ENCODE results near the gene CNOT11. TPM values are rescaled to one million over a fixed set of nuclear protein-coding genes. Genes with fewer than 3 reads are reported as not detected.
A peak's percentile ranks its signal among the peaks of the same experiment; 100 is the strongest.

The CNOT11 gene
- total RNA-seq, 1 experiment from 2014 or later: 51.7 TPM

DNA sequence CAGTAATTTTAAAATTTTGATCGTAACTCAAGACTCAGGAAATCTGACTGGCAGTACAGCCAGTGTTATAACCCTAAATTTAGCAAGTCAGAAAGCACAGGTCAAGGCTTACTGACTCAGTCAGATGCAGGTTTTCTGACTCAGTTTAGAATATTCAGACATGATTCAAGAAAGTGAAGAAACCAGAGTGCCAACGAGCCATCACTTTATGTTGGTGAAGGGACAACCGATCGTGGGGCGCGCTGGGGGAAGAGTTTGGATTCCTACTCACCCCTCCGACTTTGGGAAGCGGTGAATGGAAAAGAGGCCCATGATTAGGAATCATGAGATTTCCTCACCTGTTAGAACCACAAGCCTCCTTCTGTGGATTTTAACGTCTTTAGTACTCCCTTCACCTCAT is 54.8 kb downstream of the CNOT11 start:
- H3K36me3 ChIP-seq (ENCODE audit: insufficient read depth, low read length, poor library complexity, severe bottlenecking): peaks cover 3% of the 10 kb centered on the region
- no TSS peak for BruUV-seq (replicated peaks)
- no peak for DNase-seq (ENCODE audit: low spot score)
- H3K4me3 ChIP-seq (ENCODE audit: low read depth, low read length, poor library complexity, severe bottlenecking): peak overlapping the region; percentile 87
- peaks cover 17% of the 10 kb centered on the region for H3K4me1 ChIP-seq (ENCODE audit: insufficient read depth, low read length, poor library complexity, severe bottlenecking)
- ChIA-PET CTCF (no interaction called here), POLR2A (ENCODE audit: low non-redundant PET) (no interaction called here)
- TF ChIP-seq EZH2 (IDR thresholded peaks at IDR 0.05; ENCODE audit: borderline replicate concordance, low read depth, low read length, poor library complexity, severe bottlenecking) (no peak), CTCF (conservative IDR thresholded peaks at IDR 0.05; ENCODE audit: low read depth, low read length) (no peak)
- H3K27ac ChIP-seq (ENCODE audit: low read depth, low read length, poor library complexity, severe bottlenecking): peak overlapping the region; percentile 89
- H3K9me3 ChIP-seq (ENCODE audit: low read depth, low read length, poor library complexity, severe bottlenecking): no peaks in the 10 kb centered on the region
- intact Hi-C loops (cut with micrococcal nuclease; ENCODE audit: unreplicated experiment): no loop called here
- no peaks in the 10 kb centered on the region for H3K27me3 ChIP-seq (replicated peaks; ENCODE audit: insufficient read depth, low read depth, low read length, poor library complexity)

GRCh38 chr2:101307950-101308431 is 55.3 kb downstream of the CNOT11 start:
- TF ChIP-seq CTCF (conservative IDR thresholded peaks at IDR 0.05; ENCODE audit: low read depth, low read length): no peak
- TF ChIP-seq EZH2 (IDR thresholded peaks at IDR 0.05; ENCODE audit: borderline replicate concordance, low read depth, low read length, poor library complexity, severe bottlenecking): no peak
- Histone ChIP-seq H3K9me3 (ENCODE audit: low read depth, low read length, poor library complexity, severe bottlenecking) (no peaks in the 10 kb centered on the region), H3K36me3 (ENCODE audit: insufficient read depth, low read length, poor library complexity, severe bottlenecking) (peaks cover 3% of the 10 kb centered on the region), H3K27ac (ENCODE audit: low read depth, low read length, poor library complexity, severe bottlenecking) (peak overlapping the region; percentile 89), H3K4me3 (ENCODE audit: low read depth, low read length, poor library complexity, severe bottlenecking) (peak overlapping the region; percentile 87), H3K4me1 (ENCODE audit: insufficient read depth, low read length, poor library complexity, severe bottlenecking) (peaks cover 17% of the 10 kb centered on the region), H3K27me3 (replicated peaks; ENCODE audit: insufficient read depth, low read depth, low read length, poor library complexity) (no peaks in the 10 kb centered on the region)
- ChIA-PET POLR2A (ENCODE audit: low non-redundant PET) (no interaction called here), CTCF (interaction anchor here (1.0 kb wide), 1 partner anchor 35 kb away, joined by 6 read pairs; no protein-coding TSS in a partner anchor)
- intact Hi-C loops (cut with micrococcal nuclease; ENCODE audit: unreplicated experiment): no loop called here
- no TSS peak for BruUV-seq (replicated peaks)
- peak; percentile 23 for DNase-seq (ENCODE audit: low spot score)

DNA sequence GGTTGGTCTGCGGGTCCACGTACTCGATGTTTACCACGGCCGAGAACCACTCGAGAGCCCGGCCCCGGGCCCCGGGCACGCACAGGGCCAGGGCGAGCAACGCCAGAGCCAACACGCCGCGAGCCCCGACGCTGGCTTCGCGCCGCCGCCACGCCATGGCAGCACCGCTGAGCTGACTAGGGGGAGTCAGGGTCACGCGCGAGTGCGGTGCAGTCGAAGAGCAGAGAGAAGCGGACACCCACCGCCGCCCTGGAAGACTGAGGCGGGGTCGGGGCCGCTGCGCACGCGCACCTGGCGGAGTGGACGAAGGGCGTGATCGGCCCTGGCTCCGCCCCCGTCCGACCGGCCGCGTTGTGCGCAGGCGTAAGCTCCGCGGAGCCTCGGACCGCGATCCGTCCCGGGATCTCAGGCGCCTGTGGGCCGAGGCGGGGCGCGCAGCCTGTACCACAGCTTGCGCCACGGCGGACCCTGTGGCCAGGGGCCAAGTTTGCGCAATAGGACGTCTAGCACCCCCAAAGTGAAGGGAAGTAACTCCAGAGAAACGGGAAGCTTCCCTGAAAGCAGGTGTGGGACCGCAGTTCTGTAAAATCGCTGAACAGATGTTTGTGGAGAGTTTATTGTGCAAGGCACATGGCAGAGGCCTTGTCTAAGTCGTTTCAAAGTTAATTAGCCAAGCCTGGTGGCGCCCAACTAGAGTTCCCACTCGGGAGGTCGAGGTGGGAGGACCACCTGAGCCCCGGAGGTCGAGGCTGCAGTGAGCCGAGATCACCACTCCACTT is 55.9 kb downstream of the CNOT11 start, which contains the start of gene RNF149:
TSS of gene RNF149 (minus strand) at position 270 of the 779 bp plus-strand sequence. CDS start at position 157, 113 bp downstream.
- Histone ChIP-seq H3K27me3 (replicated peaks; ENCODE audit: insufficient read depth, low read depth, low read length, poor library complexity) (no peaks in the 10 kb centered on the region), H3K27ac (ENCODE audit: low read depth, low read length, poor library complexity, severe bottlenecking) (peak within 1 kb of the TSS; percentile 89), H3K36me3 (ENCODE audit: insufficient read depth, low read length, poor library complexity, severe bottlenecking) (peaks cover 3% of the 10 kb centered on the region), H3K4me1 (ENCODE audit: insufficient read depth, low read length, poor library complexity, severe bottlenecking) (peaks cover 17% of the 10 kb centered on the region), H3K9me3 (ENCODE audit: low read depth, low read length, poor library complexity, severe bottlenecking) (no peaks in the 10 kb centered on the region), H3K4me3 (ENCODE audit: low read depth, low read length, poor library complexity, severe bottlenecking) (peak within 1 kb of the TSS; percentile 87)
- DNase-seq (ENCODE audit: low spot score): peak; percentile 88
- BruUV-seq (replicated peaks): no TSS peak
- ChIA-PET POLR2A (ENCODE audit: low non-redundant PET) (no interaction called here), CTCF (interaction anchor here (0.6 to 1.0 kb wide), 2 partner anchors 34 to 691 kb away, joined by 4 to 6 read pairs; no protein-coding TSS in a partner anchor)
- intact Hi-C loops (cut with micrococcal nuclease; ENCODE audit: unreplicated experiment): no loop called here
- TF ChIP-seq CTCF (conservative IDR thresholded peaks at IDR 0.05; ENCODE audit: low read depth, low read length) (no peak), EZH2 (IDR thresholded peaks at IDR 0.05; ENCODE audit: borderline replicate concordance, low read depth, low read length, poor library complexity, severe bottlenecking) (no peak)

All from A673 (cell line).